ENCODE measurements around the gene ATP1B3.
A peak's percentile ranks its signal among the peaks of the same experiment; 100 is the strongest.
"Not testable (repeated sequence)": the region's sequence is repeated elsewhere in the genome, so short reads cannot be mapped to it uniquely, and the experiment has no call there.

Gene ATP1B3

DNA sequence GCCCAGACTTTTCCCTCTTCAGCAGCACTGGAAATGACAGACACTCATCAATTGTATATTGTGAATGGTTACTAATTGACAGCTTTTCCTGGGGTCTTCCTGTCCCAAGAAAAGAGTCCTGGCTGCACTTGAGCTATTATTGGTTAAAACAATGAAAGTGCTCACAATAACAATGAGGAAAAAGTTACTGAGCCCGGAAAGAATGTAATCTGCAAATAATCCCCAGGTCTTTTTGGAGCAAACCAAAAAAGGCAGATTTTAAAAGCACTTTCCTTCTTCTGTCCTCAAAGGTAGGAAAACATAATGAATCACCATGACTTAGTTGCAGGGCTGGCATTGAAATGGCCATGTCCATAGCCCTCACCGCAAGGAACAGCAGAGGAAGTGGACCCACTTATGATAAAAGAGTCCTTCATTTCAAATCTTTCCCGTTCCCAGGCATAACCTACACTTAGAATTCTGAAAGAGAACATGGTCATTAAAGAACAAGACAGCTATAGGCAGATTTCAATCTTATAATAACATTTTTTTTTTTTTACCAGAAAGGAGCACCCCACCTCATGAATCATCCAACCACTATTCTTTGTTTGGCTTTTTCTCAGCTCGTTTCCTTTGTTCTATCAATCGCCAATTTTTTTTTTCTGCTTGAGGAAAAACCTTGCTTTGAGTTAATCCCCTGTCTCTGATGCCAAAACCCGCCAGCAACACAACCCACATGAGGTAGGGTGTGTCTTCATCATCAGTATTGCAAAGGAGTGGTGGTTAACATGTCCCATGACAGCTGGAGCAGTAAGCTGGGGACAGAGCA is 35.5 kb upstream of the ATP1B3 start:
- no peak overlapping the region for H3K4me3 ChIP-seq (ENCODE audit: low read depth, low read length)
- TF ChIP-seq, protein P1, sequence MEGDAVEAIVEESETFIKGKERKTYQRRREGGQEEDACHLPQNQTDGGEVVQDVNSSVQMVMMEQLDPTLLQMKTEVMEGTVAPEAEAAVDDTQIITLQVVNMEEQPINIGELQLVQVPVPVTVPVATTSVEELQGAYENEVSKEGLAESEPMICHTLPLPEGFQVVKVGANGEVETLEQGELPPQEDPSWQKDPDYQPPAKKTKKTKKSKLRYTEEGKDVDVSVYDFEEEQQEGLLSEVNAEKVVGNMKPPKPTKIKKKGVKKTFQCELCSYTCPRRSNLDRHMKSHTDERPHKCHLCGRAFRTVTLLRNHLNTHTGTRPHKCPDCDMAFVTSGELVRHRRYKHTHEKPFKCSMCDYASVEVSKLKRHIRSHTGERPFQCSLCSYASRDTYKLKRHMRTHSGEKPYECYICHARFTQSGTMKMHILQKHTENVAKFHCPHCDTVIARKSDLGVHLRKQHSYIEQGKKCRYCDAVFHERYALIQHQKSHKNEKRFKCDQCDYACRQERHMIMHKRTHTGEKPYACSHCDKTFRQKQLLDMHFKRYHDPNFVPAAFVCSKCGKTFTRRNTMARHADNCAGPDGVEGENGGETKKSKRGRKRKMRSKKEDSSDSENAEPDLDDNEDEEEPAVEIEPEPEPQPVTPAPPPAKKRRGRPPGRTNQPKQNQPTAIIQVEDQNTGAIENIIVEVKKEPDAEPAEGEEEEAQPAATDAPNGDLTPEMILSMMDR (conservative IDR thresholded peaks at IDR 0.05; ENCODE audit: low read depth, low read length): no peak
- peak; percentile 6 for DNase-seq (ENCODE audit: low read depth)

DNA sequence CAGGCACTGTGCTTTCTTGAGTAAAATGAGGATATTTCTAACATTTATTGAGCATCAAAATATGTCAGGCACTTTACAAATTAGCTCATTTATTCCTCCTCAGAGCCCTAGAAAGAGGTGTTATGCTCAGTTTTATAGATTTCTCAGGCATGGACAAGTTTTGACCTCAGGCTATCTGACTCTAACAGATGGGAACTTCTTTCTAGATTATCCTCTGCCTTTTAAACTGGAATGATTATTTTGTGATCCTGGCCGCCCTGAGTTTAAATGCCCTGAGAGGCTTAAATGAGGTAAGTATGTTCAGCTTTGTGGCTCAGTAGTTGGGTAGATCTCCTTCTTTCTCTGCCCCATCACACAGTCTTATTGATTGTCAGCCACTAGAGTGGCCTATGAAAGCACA is 32.3 kb upstream of the ATP1B3 start:
- H3K4me3 ChIP-seq (ENCODE audit: low read depth, low read length): no peak overlapping the region
- TF ChIP-seq, protein P1 (conservative IDR thresholded peaks at IDR 0.05; ENCODE audit: low read depth, low read length): no peak
- DNase-seq (ENCODE audit: low read depth): no peak

DNA sequence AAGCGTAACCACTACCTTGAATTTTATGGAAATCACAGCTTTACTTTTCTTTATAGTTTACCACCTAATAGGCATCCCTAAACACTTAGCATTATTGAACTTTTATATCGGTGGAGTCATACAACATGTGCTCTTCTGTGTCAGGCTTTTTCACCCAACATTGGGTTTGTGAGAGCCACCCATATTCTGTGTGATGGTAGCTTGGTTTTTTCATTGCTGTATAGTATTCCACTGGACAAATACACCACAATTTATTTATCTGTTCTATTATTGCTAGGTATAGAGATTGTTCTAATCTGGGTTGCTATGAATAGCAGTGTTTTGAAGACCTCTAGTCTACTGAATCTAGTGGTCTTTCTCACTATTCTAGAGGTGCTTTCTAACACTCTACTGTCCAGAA is 31.6 kb upstream of the ATP1B3 start:
- H3K4me3 ChIP-seq (ENCODE audit: low read depth, low read length): no peak overlapping the region
- no peak for DNase-seq (ENCODE audit: low read depth)
- TF ChIP-seq, protein P1 (conservative IDR thresholded peaks at IDR 0.05; ENCODE audit: low read depth, low read length): no peak

- TF ChIP-seq, protein P1 (conservative IDR thresholded peaks at IDR 0.05; ENCODE audit: low read depth, low read length): peak; percentile 21
Measured at GRCh38 chr3:141845407-141846049, 30.9 kb upstream of the ATP1B3 start.

GRCh38 chr3:141846050-141846433 is 30.4 kb upstream of the ATP1B3 start:
- TF ChIP-seq, protein P1 (conservative IDR thresholded peaks at IDR 0.05; ENCODE audit: low read depth, low read length): no peak
- no peak overlapping the region for H3K4me3 ChIP-seq (ENCODE audit: low read depth, low read length)
- DNase-seq (ENCODE audit: low read depth): no peak

More at GRCh38 chr3:141845407-141846049, 30.9 kb upstream of the ATP1B3 start:
- DNase-seq (ENCODE audit: low read depth): peak; percentile 9
- H3K4me3 ChIP-seq (ENCODE audit: low read depth, low read length): no peak overlapping the region

GRCh38 chr3:141848159-141848748 is 28.2 kb upstream of the ATP1B3 start:
- DNase-seq (ENCODE audit: low read depth); H3K4me3 ChIP-seq (ENCODE audit: low read depth, low read length): not testable (repeated sequence)

GRCh38 chr3:141849056-141849815 is 27.2 kb upstream of the ATP1B3 start:
- no peak overlapping the region for H3K4me3 ChIP-seq (ENCODE audit: low read depth, low read length)
- TF ChIP-seq, protein P1 (conservative IDR thresholded peaks at IDR 0.05; ENCODE audit: low read depth, low read length): no peak
- no peak for DNase-seq (ENCODE audit: low read depth)
